Mesenchymal stem cell (in vitro differentiated cells and primary cell): Measurements from ENCODE around the gene ESRP2.

ENCODE experiments used
- DNase-seq: peaks from one replicate; pipeline ENCODE4 v3.0.0-alpha.2; 2013
- H2AFZ ChIP-seq: one replicate; pipeline ENCODE4 v1.6.1; 2013; ENCODE audit warnings: low read depth, mild to moderate bottlenecking, control low read depth, inconsistent platforms, low read length, moderate library complexity
- H2AK5ac ChIP-seq: 2 replicates; pipeline ENCODE4 v1.6.1; 2013; ENCODE audit warnings: low read length, moderate library complexity, mild to moderate bottlenecking, inconsistent platforms; ENCODE audit not compliant: severe bottlenecking
- H2BK120ac ChIP-seq: one replicate; pipeline ENCODE4 v1.6.1; 2013; ENCODE audit warnings: low read depth, mild to moderate bottlenecking, inconsistent platforms, low read length, moderate library complexity
- H2BK12ac ChIP-seq, 2 experiments: one replicate each; pipeline ENCODE4 v1.6.1; 2013; ENCODE audit warnings: inconsistent platforms in 2 of 2, low read length in 2 of 2, mild to moderate bottlenecking in 2 of 2, moderate library complexity in 2 of 2, control low read depth in 1 of 2
- H2BK15ac ChIP-seq: one replicate; pipeline ENCODE4 v1.6.1; 2013; ENCODE audit warnings: mild to moderate bottlenecking, low read depth, inconsistent platforms; ENCODE audit not compliant: poor library complexity, severe bottlenecking
- H2BK5ac ChIP-seq: 2 replicates; pipeline ENCODE4 v1.6.1; 2013; ENCODE audit warnings: low read depth, mild to moderate bottlenecking, low read length, control low read depth, inconsistent platforms; ENCODE audit not compliant: poor library complexity, severe bottlenecking
- H3K14ac ChIP-seq, 2 experiments: one replicate each; pipeline ENCODE4 v1.6.1; 2013; ENCODE audit warnings: inconsistent platforms in 2 of 2, low read length in 2 of 2, control low read depth in 1 of 2, mild to moderate bottlenecking in 1 of 2, moderate library complexity in 1 of 2
- H3K18ac ChIP-seq, 2 experiments: one replicate each; pipeline ENCODE4 v1.6.1; 2013; ENCODE audit warnings: inconsistent platforms in 2 of 2, low read length in 2 of 2, control low read depth in 1 of 2, low read depth in 1 of 2, mild to moderate bottlenecking in 1 of 2
- H3K23ac ChIP-seq, 2 experiments: one replicate each; pipeline ENCODE4 v1.6.1; 2013; ENCODE audit warnings: inconsistent platforms in 2 of 2, low read length in 2 of 2, mild to moderate bottlenecking in 2 of 2, moderate library complexity in 2 of 2, control low read depth in 1 of 2
- H3K27ac ChIP-seq: 2 replicates; pipeline ENCODE4 v1.5.1; 2013; ENCODE audit warnings: mild to moderate bottlenecking, moderate library complexity, low read length, control low read depth, inconsistent platforms; ENCODE audit not compliant: poor library complexity, severe bottlenecking
- H3K27me3 ChIP-seq, 2 experiments: 2 replicates each; pipeline versions ENCODE4 v1.6.1 to v1.7.0; 2013; ENCODE audit warnings: low read length in 2 of 2, mild to moderate bottlenecking in 2 of 2, moderate library complexity in 2 of 2, control low read depth in 1 of 2, inconsistent platforms in 1 of 2; ENCODE audit not compliant: control insufficient read depth in 1 of 2, insufficient read depth in 1 of 2
- H3K36me3 ChIP-seq, 2 experiments: 2 replicates each; pipeline versions ENCODE4 v1.6.1 to v1.7.0; 2013; ENCODE audit warnings: low read length in 2 of 2, control low read depth in 1 of 2, inconsistent platforms in 1 of 2, low read depth in 1 of 2, mild to moderate bottlenecking in 1 of 2; ENCODE audit not compliant: insufficient read depth in 2 of 2, control insufficient read depth in 1 of 2
- H3K4ac ChIP-seq, 2 experiments: one replicate each; pipeline ENCODE4 v1.6.1; 2013; ENCODE audit warnings: inconsistent platforms in 2 of 2, low read length in 2 of 2, mild to moderate bottlenecking in 2 of 2, moderate library complexity in 2 of 2, control low read depth in 1 of 2, low read depth in 1 of 2
- H3K4me1 ChIP-seq: 2 replicates; pipeline ENCODE4 v1.6.1; 2013; ENCODE audit warnings: low read depth, low read length, control low read depth; ENCODE audit not compliant: control insufficient read depth, insufficient read depth
- H3K4me2 ChIP-seq: 2 replicates; pipeline ENCODE4 v1.6.1; 2013; ENCODE audit warnings: low read length, mild to moderate bottlenecking, inconsistent platforms; ENCODE audit not compliant: poor library complexity, severe bottlenecking
- H3K4me3 ChIP-seq, 2 experiments: 2 replicates each; pipeline versions ENCODE4 v1.5.1 to v1.7.0; 2013; ENCODE audit warnings: low read length in 2 of 2, mild to moderate bottlenecking in 2 of 2, control low read depth in 1 of 2, low read depth in 1 of 2; ENCODE audit not compliant: insufficient read depth in 1 of 2
- H3K79me1 ChIP-seq: replicated peaks from 2 replicates; pipeline ENCODE4 v1.6.1; 2013; ENCODE audit warnings: mild to moderate bottlenecking, control low read depth, low read length, inconsistent platforms; ENCODE audit not compliant: poor library complexity, severe bottlenecking
- H3K9ac ChIP-seq: 2 replicates; pipeline ENCODE4 v1.7.0; 2013; ENCODE audit warnings: mild to moderate bottlenecking, low read length, moderate library complexity
- H3K9me3 ChIP-seq: 2 replicates; pipeline ENCODE4 v1.7.0; 2013; ENCODE audit warnings: mild to moderate bottlenecking, low read length; ENCODE audit not compliant: control insufficient read depth
- H4K8ac ChIP-seq: one replicate; pipeline ENCODE4 v1.6.1; 2013; ENCODE audit warnings: inconsistent platforms, mild to moderate bottlenecking, low read length, moderate library complexity
- H4K91ac ChIP-seq: one replicate; pipeline ENCODE4 v1.6.1; 2013; ENCODE audit warnings: mild to moderate bottlenecking, low read length, inconsistent platforms
- WGBS: methylation state at CpG from one replicate; pipeline ENCODE4 v1.1.7; 2013; ENCODE audit warnings: mixed read lengths; 5-methylcytosine and 5-hydroxymethylcytosine counted together

The ESRP2 gene

GRCh38 chr16:68227183-68227793 lies 8.6 kb downstream of the ESRP2 start:
- H3K9me3 ChIP-seq, result no peaks in the 10 kb centered on the region
- H2AFZ ChIP-seq, result no peak overlapping the region
- H2BK5ac ChIP-seq, result no peak overlapping the region
- H3K23ac ChIP-seq, result no peak overlapping the region
- no peak overlapping the region for H2BK120ac ChIP-seq
- no peak overlapping the region for H3K14ac ChIP-seq
- H3K4me2 ChIP-seq, result no peak overlapping the region
- H3K4me1 ChIP-seq, result peaks cover 3% of the 10 kb centered on the region
- H3K79me1 ChIP-seq, result peaks cover 4% of the 10 kb centered on the region
- H3K9ac ChIP-seq, result no peak overlapping the region
- H4K8ac ChIP-seq, result peak overlapping the region; percentile 31
- peak; percentile 38 for DNase-seq
- H2BK15ac ChIP-seq, result no peak overlapping the region
- H3K27ac ChIP-seq, result no peak overlapping the region
- no peak overlapping the region for H3K4ac ChIP-seq
- H3K4me3 ChIP-seq, result no peak overlapping the region
- peaks cover 8 to 26% of the 10 kb centered on the region in 2 experiments for H3K36me3 ChIP-seq
- no peaks in the 10 kb centered on the region for H3K27me3 ChIP-seq
- no peak overlapping the region for H2AK5ac ChIP-seq
- H2BK12ac ChIP-seq, result no peak overlapping the region
- no peak overlapping the region for H3K18ac ChIP-seq
- WGBS, result 61% methylated on average over 3 of the region's 3 CpGs
- no peak overlapping the region for H4K91ac ChIP-seq

- Histone ChIP-seq H3K14ac (no peak overlapping the region), H3K4me3 (no peak overlapping the region), H2AK5ac (no peak overlapping the region), H4K91ac (no peak overlapping the region), H2BK12ac (no peak overlapping the region), H3K9ac (no peak overlapping the region), H3K23ac (no peak overlapping the region), H3K36me3 (peaks cover 12 to 14% of the 10 kb centered on the region in 2 experiments), H3K9me3 (no peaks in the 10 kb centered on the region), H3K27me3 (no peaks in the 10 kb centered on the region), H2BK120ac (no peak overlapping the region), H2AFZ (no peak overlapping the region), H2BK15ac (no peak overlapping the region), H3K79me1 (peaks cover 5% of the 10 kb centered on the region), H3K4me2 (no peak overlapping the region), H4K8ac (no peak overlapping the region), H3K4me1 (peaks cover 3% of the 10 kb centered on the region), H3K18ac (no peak overlapping the region), H3K4ac (no peak overlapping the region), H3K27ac (no peak overlapping the region), H2BK5ac (no peak overlapping the region)
- 95% methylated on average over 3 of the region's 4 CpGs for WGBS
- no peak for DNase-seq
Measured at GRCh38 chr16:68226116-68226515, 9.8 kb downstream of the ESRP2 start.

- DNase-seq, result no peak
- Histone ChIP-seq H2BK5ac (no peak overlapping the region), H2AK5ac (no peak overlapping the region), H3K14ac (no peak overlapping the region), H3K9ac (no peak overlapping the region), H3K4ac (no peak overlapping the region), H2BK120ac (no peak overlapping the region), H2BK15ac (no peak overlapping the region), H3K4me1 (peaks cover 3% of the 10 kb centered on the region), H3K36me3 (peaks cover 2 to 12% of the 10 kb centered on the region in 2 experiments), H4K8ac (no peak overlapping the region), H3K23ac (no peak overlapping the region), H2AFZ (no peak overlapping the region), H2BK12ac (no peak overlapping the region), H3K27me3 (no peaks in the 10 kb centered on the region), H3K27ac (no peak overlapping the region), H4K91ac (no peak overlapping the region), H3K9me3 (no peaks in the 10 kb centered on the region), H3K79me1 (peaks cover 8% of the 10 kb centered on the region), H3K4me3 (no peak overlapping the region), H3K18ac (no peak overlapping the region), H3K4me2 (no peak overlapping the region)
- no CpG with 5 or more reads among the region's 1 CpG for WGBS
Measured at GRCh38 chr16:68223072-68223471, 12.9 kb downstream of the ESRP2 start.

GRCh38 chr16:68219725-68220351 lies 16.1 kb downstream of the ESRP2 start:
- H3K23ac ChIP-seq, result no peak overlapping the region
- H3K4ac ChIP-seq, result peak overlapping the region in 1 of 2 experiments; percentile 46
- no peak overlapping the region for H2BK5ac ChIP-seq
- H3K27ac ChIP-seq, result no peak overlapping the region
- no peak overlapping the region for H3K9ac ChIP-seq
- no peak overlapping the region for H4K8ac ChIP-seq
- H4K91ac ChIP-seq, result no peak overlapping the region
- H2BK120ac ChIP-seq, result no peak overlapping the region
- no peaks in the 10 kb centered on the region for H3K9me3 ChIP-seq
- no peak overlapping the region for H3K14ac ChIP-seq
- peaks cover 0 to 10% of the 10 kb centered on the region in 2 experiments for H3K36me3 ChIP-seq
- no peak for DNase-seq
- H3K4me2 ChIP-seq, result no peak overlapping the region
- H2AFZ ChIP-seq, result no peak overlapping the region
- H3K27me3 ChIP-seq, result no peaks in the 10 kb centered on the region
- H2BK15ac ChIP-seq, result no peak overlapping the region
- H2AK5ac ChIP-seq, result no peak overlapping the region
- WGBS, result 92% methylated on average over 6 of the region's 6 CpGs
- no peak overlapping the region for H3K4me3 ChIP-seq
- H3K4me1 ChIP-seq, result no peaks in the 10 kb centered on the region
- no peak overlapping the region for H3K18ac ChIP-seq
- H3K79me1 ChIP-seq, result peaks cover 8% of the 10 kb centered on the region
- no peak overlapping the region for H2BK12ac ChIP-seq
